Tibial nerve (tissue), 4 donors: ENCODE results near the gene KCNK13.

Source experiments
- EP300 ChIP-seq, 2 donors: sonication (generic); formaldehyde crosslinking; IDR thresholded peaks; one replicate each; pipeline ENCODE4 v1.6.1; 2017; ENCODE audit warnings: antibody characterized with exemption in 2 of 2, mild to moderate bottlenecking in 1 of 2
- POLR2A ChIP-seq, 2 donors: fragments of 450-650 bp; IDR thresholded peaks; one replicate each; pipeline ENCODE4 v1.6.1; 2017; ENCODE audit warnings: antibody characterized with exemption in 2 of 2, mild to moderate bottlenecking in 2 of 2, moderate library complexity in 2 of 2
- TF ChIP-seq, protein P1 (sequence below), 5 experiments: fragments of 200-600 bp in 3 of 5; fragments of 450-650 bp in 2 of 5; sonication (generic) in 3 of 5; IDR thresholded peaks; one replicate each; pipeline ENCODE4 v1.5.1; 2016 to 2019; ENCODE audit warnings: antibody characterized with exemption in 5 of 5, mild to moderate bottlenecking in 3 of 5, moderate library complexity in 2 of 5

DNA sequence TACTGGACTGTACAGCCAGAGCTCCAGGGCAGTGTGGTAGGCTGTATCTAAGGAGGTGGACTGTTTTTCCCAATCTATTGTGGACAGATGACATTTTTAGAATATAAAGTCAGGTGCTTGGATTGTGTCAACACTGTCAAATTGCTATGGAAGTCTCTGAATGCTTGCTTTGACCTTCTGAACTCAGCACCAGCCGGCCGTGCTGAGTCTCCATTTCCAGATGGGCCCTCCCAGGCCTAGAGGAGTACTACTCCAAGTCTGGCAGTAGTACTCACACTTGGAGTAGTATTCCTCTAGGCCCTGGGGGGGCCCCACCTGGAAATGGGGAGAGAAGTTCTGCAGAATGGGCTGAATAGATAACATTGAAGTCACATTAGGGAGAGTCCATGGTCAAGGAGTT, 16.2 kb upstream of the KCNK13 start:
- TF ChIP-seq, protein P1, sequence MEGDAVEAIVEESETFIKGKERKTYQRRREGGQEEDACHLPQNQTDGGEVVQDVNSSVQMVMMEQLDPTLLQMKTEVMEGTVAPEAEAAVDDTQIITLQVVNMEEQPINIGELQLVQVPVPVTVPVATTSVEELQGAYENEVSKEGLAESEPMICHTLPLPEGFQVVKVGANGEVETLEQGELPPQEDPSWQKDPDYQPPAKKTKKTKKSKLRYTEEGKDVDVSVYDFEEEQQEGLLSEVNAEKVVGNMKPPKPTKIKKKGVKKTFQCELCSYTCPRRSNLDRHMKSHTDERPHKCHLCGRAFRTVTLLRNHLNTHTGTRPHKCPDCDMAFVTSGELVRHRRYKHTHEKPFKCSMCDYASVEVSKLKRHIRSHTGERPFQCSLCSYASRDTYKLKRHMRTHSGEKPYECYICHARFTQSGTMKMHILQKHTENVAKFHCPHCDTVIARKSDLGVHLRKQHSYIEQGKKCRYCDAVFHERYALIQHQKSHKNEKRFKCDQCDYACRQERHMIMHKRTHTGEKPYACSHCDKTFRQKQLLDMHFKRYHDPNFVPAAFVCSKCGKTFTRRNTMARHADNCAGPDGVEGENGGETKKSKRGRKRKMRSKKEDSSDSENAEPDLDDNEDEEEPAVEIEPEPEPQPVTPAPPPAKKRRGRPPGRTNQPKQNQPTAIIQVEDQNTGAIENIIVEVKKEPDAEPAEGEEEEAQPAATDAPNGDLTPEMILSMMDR (IDR thresholded peaks at IDR 0.05): no peak
- TF ChIP-seq EP300 (IDR thresholded peaks at IDR 0.05) (no peak), POLR2A (IDR thresholded peaks at IDR 0.05) (no peak)
